Measurements from ENCODE around the gene ARRB1. TPM values are rescaled to one million over a fixed set of nuclear protein-coding genes. Genes with fewer than 3 reads are reported as not detected.

ARRB1 gene
- total RNA-seq, 1 experiment from 2014 or later, result 24.2 TPM

DNA sequence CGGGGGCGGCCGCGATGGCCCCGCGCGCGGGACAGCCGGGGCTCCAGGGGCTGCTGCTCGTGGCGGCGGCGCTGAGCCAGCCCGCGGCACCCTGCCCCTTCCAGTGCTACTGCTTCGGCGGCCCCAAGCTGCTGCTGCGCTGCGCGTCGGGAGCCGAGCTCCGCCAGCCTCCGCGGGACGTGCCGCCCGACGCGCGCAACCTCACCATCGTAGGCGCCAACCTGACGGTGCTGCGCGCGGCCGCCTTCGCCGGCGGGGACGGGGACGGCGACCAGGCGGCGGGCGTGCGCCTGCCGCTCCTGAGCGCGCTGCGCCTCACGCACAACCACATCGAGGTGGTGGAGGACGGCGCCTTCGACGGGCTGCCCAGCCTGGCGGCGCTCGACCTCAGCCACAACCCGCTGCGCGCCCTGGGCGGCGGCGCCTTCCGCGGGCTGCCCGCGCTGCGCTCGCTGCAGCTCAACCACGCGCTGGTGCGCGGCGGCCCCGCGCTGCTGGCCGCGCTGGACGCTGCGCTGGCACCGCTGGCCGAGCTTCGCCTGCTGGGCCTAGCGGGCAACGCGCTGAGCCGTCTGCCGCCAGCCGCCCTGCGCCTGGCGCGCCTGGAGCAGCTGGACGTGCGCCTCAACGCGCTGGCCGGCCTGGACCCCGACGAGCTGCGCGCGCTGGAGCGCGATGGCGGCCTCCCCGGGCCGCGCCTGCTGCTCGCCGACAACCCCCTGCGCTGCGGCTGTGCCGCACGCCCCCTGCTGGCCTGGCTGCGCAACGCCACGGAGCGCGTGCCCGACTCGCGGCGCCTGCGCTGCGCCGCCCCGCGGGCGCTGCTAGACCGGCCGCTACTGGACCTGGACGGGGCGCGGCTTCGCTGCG, 110.2 kb downstream of the ARRB1 start:
- Histone ChIP-seq H2AFZ (ENCODE audit: low read depth, low read length, poor library complexity, severe bottlenecking) (no peak overlapping the region), H3K9me2 (ENCODE audit: insufficient read depth) (no peaks in the 10 kb centered on the region), H4K20me1 (ENCODE audit: insufficient read depth) (no peaks in the 10 kb centered on the region), H3K36me3 (ENCODE audit: control insufficient read depth in 1 of 2, insufficient read depth in 2 of 2, low read length in 2 of 2) (no peaks in the 10 kb centered on the region), H3K4me3 (replicated peaks in 1 of 2; ENCODE audit: low read depth in 1 of 2, low read length in 2 of 2) (peak overlapping the region; percentile 37 to 56), H3K79me2 (ENCODE audit: insufficient read depth, low read length) (no peaks in the 10 kb centered on the region), H3K27ac (ENCODE audit: low read depth, low read length) (peak overlapping the region; percentile 64; the same call in 1 of the 2 replicates), H3K27me3 (ENCODE audit: insufficient read depth, low read length) (no peaks in the 10 kb centered on the region), H3K9me3 (ENCODE audit: control insufficient read depth in 1 of 2, insufficient read depth in 1 of 2, low read depth in 1 of 2, low read length in 2 of 2) (no peaks in the 10 kb centered on the region), H3K9ac (ENCODE audit: low read length) (peak overlapping the region; percentile 33), H3K4me1 (ENCODE audit: control insufficient read depth in 1 of 2, insufficient read depth in 2 of 2, low read length in 2 of 2) (peaks cover 6 to 16% of the 10 kb centered on the region in 2 experiments; a peak in 3 of 4 replicates), H3K4me2 (ENCODE audit: low read length) (peak overlapping the region; percentile 83)
- POLR2A ChIA-PET, result interaction anchor here (1.3 kb wide), 1 partner anchor 17 kb away, joined by 3 read pairs; no protein-coding TSS in a partner anchor
- DNase-seq (ENCODE audit: low read depth, low spot score), result peak; percentile 54
- no TSS peak for BruUV-seq (replicated peaks)
- RAD21 ChIA-PET (ENCODE audit: low non-redundant PET in 1 of 2, low total read pairs in 2 of 2, uncharacterized antibody in 2 of 2, unreplicated experiment in 2 of 2), result interaction anchor here in 1 of 2 experiments (0.6 to 1.5 kb wide), 4 partner anchors 36 to 101 kb away, joined by 3 to 5 read pairs (median 4); no protein-coding TSS in a partner anchor
- intact Hi-C loops (cut with micrococcal nuclease), result loop anchor here (2.0 kb wide), 2 partner anchors 100 to 312 kb away; no protein-coding TSS in a partner anchor
- peak; percentile 91 for ATAC-seq
- CTCF ChIA-PET, result interaction anchor here (0.6 to 4.7 kb wide), 14 partner anchors 10 to 439 kb away, joined by 3 to 70 read pairs (median 4); partner anchors contain the start of genes SPCS2 and XRRA1
- TF ChIP-seq, protein P1, sequence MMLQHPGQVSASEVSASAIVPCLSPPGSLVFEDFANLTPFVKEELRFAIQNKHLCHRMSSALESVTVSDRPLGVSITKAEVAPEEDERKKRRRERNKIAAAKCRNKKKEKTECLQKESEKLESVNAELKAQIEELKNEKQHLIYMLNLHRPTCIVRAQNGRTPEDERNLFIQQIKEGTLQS (IDR thresholded peaks at IDR 0.05), result no peak
- peak; percentile 25 for TF ChIP-seq TCF7L2 (IDR thresholded peaks at IDR 0.05; ENCODE audit: borderline replicate concordance, extremely low read depth, insufficient read depth, insufficient read length)
- TF ChIP-seq YY1 (IDR thresholded peaks at IDR 0.05; ENCODE audit: extremely low read depth, insufficient replicate concordance, low read depth, low read length), result peak; percentile 78
- TF ChIP-seq SP1 (IDR thresholded peaks at IDR 0.05; ENCODE audit: low read depth), result no peak
- no peak for TF ChIP-seq POLR2A (IDR thresholded peaks at IDR 0.05; ENCODE audit: borderline replicate concordance, extremely low read depth, insufficient read depth, insufficient read length)
- TF ChIP-seq ZFX (IDR thresholded peaks at IDR 0.05), result 0 out of 2 replicates have a peak, but pooled peaks have one; percentile 28
- TF ChIP-seq EZH2phosphoT487 (IDR thresholded peaks at IDR 0.05; ENCODE audit: borderline replicate concordance), result no peak
- TF ChIP-seq, protein P2, sequence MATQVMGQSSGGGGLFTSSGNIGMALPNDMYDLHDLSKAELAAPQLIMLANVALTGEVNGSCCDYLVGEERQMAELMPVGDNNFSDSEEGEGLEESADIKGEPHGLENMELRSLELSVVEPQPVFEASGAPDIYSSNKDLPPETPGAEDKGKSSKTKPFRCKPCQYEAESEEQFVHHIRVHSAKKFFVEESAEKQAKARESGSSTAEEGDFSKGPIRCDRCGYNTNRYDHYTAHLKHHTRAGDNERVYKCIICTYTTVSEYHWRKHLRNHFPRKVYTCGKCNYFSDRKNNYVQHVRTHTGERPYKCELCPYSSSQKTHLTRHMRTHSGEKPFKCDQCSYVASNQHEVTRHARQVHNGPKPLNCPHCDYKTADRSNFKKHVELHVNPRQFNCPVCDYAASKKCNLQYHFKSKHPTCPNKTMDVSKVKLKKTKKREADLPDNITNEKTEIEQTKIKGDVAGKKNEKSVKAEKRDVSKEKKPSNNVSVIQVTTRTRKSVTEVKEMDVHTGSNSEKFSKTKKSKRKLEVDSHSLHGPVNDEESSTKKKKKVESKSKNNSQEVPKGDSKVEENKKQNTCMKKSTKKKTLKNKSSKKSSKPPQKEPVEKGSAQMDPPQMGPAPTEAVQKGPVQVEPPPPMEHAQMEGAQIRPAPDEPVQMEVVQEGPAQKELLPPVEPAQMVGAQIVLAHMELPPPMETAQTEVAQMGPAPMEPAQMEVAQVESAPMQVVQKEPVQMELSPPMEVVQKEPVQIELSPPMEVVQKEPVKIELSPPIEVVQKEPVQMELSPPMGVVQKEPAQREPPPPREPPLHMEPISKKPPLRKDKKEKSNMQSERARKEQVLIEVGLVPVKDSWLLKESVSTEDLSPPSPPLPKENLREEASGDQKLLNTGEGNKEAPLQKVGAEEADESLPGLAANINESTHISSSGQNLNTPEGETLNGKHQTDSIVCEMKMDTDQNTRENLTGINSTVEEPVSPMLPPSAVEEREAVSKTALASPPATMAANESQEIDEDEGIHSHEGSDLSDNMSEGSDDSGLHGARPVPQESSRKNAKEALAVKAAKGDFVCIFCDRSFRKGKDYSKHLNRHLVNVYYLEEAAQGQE (IDR thresholded peaks at IDR 0.05; ENCODE audit: low read depth), result no peak
- TF ChIP-seq RAD21 (IDR thresholded peaks at IDR 0.05; ENCODE audit: low read depth), result no peak; the same call in none of the 2 replicates
- no peak for TF ChIP-seq FOSL1 (IDR thresholded peaks at IDR 0.05; ENCODE audit: low read depth)
- no peak for TF ChIP-seq SRF (IDR thresholded peaks at IDR 0.05; ENCODE audit: low read depth)
- peak; percentile 59 for TF ChIP-seq POLR2AphosphoS5 (IDR thresholded peaks at IDR 0.05; ENCODE audit: low read depth, low read length)
- TF ChIP-seq SIN3A (IDR thresholded peaks at IDR 0.05; ENCODE audit: low read depth), result no peak
- TF ChIP-seq, protein P3, sequence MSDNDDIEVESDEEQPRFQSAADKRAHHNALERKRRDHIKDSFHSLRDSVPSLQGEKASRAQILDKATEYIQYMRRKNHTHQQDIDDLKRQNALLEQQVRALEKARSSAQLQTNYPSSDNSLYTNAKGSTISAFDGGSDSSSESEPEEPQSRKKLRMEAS (IDR thresholded peaks at IDR 0.05), result peak; percentile 79
- no peak for TF ChIP-seq ZNF274 (IDR thresholded peaks at IDR 0.05; ENCODE audit: low read depth, low read length)
- TF ChIP-seq JUND (IDR thresholded peaks at IDR 0.05), result no peak
- TF ChIP-seq EZH2 (IDR thresholded peaks at IDR 0.05), result no peak
- TF ChIP-seq EGR1 (IDR thresholded peaks at IDR 0.05; ENCODE audit: low read depth), result no peak
- peak; percentile 59; the same call in 1 of the 2 replicates for TF ChIP-seq CBX3 (IDR thresholded peaks at IDR 0.05; ENCODE audit: low read depth)
- TF ChIP-seq ELF1 (IDR thresholded peaks at IDR 0.05; ENCODE audit: borderline replicate concordance, low read depth), result no peak
- TF ChIP-seq, protein P4, sequence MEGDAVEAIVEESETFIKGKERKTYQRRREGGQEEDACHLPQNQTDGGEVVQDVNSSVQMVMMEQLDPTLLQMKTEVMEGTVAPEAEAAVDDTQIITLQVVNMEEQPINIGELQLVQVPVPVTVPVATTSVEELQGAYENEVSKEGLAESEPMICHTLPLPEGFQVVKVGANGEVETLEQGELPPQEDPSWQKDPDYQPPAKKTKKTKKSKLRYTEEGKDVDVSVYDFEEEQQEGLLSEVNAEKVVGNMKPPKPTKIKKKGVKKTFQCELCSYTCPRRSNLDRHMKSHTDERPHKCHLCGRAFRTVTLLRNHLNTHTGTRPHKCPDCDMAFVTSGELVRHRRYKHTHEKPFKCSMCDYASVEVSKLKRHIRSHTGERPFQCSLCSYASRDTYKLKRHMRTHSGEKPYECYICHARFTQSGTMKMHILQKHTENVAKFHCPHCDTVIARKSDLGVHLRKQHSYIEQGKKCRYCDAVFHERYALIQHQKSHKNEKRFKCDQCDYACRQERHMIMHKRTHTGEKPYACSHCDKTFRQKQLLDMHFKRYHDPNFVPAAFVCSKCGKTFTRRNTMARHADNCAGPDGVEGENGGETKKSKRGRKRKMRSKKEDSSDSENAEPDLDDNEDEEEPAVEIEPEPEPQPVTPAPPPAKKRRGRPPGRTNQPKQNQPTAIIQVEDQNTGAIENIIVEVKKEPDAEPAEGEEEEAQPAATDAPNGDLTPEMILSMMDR (IDR thresholded peaks at IDR 0.05 in 2 of 3, conservative IDR thresholded peaks at IDR 0.05 in 1 of 3; ENCODE audit: borderline replicate concordance in 1 of 3, insufficient read depth in 1 of 3, low read depth in 2 of 3, low read length in 2 of 3), result peak; percentile 66 to 86 (median 70)
